ENCODE data around the gene SOX2.

DNA sequence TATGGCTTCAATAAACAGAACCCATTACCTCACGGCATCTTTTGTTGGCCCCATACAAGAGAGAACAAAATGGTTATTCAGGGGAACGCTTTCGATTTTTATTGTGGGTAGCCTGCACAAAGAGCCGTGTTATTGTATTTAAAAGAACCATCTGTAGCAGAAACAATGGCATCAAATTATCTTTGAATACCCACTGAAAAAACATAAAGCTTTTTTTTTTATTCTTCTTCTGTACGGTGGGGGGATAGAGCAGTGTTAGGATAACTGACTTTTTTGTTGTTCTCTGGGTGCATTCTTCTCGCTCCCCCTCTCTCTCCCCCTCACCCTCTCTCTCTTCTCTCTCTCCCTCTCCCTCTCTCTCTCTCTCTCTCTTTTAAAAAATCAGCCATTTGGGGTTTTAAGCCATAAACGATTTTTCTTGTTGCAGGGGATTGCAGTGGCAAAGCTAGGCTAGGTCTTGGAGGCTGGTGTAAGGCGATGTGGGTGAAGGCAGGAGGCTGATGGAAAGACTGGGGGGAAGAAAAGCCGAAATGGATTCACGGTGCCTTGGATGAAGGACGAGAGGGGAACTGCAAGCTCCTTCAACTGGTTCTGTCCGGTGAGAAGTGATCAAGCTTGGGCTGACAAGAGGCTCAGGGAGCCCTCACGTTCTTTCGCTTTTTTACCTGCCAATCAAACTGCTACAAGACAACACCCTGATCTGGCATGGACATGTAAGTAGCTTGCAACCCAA lies 12.4 kb upstream of the SOX2 start:
- TF ChIP-seq, protein P1, sequence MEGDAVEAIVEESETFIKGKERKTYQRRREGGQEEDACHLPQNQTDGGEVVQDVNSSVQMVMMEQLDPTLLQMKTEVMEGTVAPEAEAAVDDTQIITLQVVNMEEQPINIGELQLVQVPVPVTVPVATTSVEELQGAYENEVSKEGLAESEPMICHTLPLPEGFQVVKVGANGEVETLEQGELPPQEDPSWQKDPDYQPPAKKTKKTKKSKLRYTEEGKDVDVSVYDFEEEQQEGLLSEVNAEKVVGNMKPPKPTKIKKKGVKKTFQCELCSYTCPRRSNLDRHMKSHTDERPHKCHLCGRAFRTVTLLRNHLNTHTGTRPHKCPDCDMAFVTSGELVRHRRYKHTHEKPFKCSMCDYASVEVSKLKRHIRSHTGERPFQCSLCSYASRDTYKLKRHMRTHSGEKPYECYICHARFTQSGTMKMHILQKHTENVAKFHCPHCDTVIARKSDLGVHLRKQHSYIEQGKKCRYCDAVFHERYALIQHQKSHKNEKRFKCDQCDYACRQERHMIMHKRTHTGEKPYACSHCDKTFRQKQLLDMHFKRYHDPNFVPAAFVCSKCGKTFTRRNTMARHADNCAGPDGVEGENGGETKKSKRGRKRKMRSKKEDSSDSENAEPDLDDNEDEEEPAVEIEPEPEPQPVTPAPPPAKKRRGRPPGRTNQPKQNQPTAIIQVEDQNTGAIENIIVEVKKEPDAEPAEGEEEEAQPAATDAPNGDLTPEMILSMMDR (IDR thresholded peaks at IDR 0.05): no peak
- TF ChIP-seq POLR2AphosphoS5 (IDR thresholded peaks at IDR 0.05): no peak
